GM18519 (cell line): Measurements from ENCODE around the gene LMF2.

Experiments used
- ATAC-seq: cut with Tn5 transposase; IDR thresholded peaks from one replicate; pipeline ENCODE4 v1.9.1; 2021; ENCODE audit warnings: mild to moderate bottlenecking, moderate library complexity; ENCODE audit not compliant: unreplicated experiment, low FRiP score

LMF2 gene

DNA sequence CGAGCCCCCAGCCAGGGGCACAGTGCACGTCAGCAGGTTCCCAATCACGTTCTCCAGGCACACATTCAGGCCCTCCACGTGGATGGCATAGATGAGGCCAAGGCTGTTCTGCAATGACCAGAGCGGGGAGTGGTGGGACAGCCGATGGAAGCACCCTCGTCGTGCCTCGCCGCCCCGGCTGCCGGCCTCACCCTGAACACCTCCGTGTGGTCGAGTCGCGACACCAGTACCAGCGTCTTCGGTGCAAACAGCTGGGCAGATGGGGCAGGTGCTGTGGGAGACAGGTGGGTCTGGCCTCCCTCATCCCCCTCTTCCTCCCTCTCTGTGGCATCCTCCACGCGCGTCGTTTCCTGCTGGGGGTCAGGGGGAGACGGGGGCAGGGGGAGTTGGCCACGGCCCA, 40.2 kb downstream of the LMF2 start:
- ATAC-seq, result no peak

- no peak for ATAC-seq
Measured at GRCh38 chr22:50465066-50465930, 42.2 kb downstream of the LMF2 start.

DNA sequence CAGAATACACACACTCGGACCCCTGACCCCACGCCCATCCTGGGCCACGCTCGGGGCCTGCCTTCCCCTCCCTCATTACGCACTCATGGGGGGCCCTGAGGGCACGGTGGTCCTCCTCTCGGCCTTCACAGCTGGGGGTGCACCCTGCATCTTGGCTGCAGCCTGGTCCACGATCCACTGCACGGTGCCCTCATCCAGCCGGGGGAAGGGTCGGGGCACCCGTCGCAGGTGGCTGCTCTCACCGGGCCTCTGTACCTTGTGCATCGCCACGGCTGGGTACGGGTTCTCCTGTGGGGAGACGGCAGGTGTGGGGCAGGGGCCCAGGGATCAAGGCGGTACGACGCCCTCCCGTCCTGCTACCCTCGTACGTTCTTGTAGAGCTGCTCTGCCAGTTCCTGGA, 43.1 kb downstream of the LMF2 start:
- ATAC-seq, result no peak

DNA sequence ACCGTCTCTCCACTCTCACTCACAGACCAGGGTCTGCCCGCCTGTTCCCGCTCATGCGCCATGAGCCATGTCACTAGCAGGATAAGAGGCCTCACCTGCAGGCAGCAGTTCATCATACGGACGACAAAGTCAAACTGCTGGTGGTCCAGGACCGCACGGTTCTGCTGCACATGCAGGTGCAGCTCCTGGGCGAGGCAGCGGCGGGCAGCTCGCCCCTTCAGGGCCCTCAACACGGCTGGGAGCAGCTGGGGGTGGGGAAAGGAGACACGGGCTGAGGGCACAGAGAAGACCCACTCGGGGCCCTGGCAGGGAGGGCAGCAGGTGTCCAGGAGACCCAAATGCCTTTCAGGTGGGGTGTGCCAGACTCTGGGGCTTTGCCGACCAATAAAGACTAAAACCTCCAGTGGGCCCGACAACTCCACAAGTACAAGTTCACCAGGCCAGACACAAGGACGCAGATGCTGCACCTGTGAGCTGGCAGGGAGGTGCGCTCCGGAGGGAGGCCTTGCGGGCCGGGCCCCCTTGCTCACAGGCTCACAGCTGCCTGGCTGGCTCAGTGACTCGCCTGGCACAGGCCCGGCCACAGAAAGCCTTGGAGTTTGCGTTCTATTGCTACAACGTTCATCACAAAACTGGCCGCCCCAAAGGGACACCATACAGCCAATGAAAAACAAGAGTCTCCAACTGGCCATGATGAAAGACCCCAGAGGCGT, 44.2 kb downstream of the LMF2 start:
- ATAC-seq, result no peak

GRCh38 chr22:50461979-50462540, 45.4 kb downstream of the LMF2 start:
- no peak for ATAC-seq

DNA sequence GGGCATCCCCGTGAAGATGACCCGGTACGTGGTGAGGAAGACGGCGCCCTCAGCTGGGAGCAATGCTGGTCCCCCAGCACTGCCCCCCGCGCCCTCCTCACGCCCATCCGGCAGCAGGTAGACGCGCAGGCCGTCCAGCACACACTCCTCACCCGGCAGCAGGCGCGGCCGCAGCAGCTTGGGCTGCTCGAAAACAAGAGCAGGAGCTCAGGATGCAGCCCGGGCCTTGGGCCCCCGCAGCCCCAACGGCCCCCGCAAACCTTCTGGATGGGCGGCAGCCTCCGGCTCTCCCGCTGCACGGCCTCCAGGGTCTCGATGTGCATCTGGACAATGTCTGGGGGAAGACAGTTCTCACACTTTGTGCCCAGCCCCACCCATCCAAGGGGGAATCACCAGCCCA, 46.0 kb downstream of the LMF2 start:
- no peak for ATAC-seq

- no peak for ATAC-seq
Measured at GRCh38 chr22:50460938-50461337, 46.6 kb downstream of the LMF2 start.

GRCh38 chr22:50459496-50460140, 47.9 kb downstream of the LMF2 start:
- ATAC-seq, result no peak

DNA sequence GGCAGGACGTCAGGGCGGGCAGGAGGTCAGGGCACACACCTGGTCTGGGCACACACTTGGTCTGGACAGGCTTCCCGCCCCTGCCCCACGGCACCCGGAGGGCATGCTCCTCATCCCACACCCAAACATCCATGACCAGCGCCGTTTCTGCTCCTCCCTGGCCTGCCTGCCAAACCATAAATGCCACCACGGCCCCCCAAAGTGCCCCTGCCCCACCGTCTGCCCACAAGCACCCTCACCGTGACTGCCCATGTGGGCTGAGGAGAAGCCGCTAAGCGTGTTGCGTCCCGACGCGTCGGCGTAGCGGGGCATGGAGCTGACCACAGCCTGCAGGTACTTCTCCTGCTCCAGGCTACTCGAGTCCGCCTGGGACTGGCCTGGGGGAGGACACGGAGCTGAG, 48.5 kb downstream of the LMF2 start:
- no peak for ATAC-seq

DNA sequence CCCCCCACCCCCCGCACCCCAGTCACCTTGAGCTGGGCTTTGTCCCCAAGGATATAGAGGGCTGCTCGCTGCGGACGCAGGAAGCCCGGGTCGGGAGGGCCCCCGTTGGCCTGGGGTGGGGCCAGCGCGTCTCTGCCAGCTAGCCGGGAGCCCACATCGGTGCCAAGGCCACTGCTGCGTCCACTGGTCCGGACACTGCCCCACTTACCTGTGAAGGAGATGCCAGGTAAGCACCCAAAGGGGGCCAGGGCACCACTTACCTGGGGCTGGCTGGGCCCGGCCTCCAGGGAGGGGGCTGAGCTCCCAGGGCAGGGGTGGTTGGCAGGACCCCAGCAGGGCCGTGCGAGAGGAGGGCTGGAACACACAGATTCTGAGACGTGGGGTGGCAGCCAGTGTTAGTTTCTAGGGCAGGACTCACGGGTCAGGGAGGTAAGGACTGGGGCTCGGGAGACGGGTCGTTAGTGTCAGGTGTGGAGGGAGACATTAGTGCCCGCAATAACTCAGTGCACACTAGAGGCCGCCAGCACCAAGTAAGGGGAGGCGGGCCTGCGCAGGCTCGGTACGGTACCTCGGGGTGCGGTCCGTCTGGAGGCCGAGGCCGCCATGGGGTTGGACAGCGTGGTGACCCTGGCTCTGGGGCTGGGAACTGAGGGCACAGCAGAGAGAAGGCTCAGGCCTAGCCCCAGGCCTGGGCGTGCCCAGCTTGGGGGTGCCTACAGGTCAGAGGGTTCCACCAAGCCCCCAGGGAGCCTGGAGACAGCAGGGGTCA, 50.9 kb downstream of the LMF2 start:
- ATAC-seq, result no peak

- ATAC-seq, result no peak
Measured at GRCh38 chr22:50456026-50456425, 51.5 kb downstream of the LMF2 start.

GRCh38 chr22:50455201-50455600, 52.3 kb downstream of the LMF2 start:
- no peak for ATAC-seq

DNA sequence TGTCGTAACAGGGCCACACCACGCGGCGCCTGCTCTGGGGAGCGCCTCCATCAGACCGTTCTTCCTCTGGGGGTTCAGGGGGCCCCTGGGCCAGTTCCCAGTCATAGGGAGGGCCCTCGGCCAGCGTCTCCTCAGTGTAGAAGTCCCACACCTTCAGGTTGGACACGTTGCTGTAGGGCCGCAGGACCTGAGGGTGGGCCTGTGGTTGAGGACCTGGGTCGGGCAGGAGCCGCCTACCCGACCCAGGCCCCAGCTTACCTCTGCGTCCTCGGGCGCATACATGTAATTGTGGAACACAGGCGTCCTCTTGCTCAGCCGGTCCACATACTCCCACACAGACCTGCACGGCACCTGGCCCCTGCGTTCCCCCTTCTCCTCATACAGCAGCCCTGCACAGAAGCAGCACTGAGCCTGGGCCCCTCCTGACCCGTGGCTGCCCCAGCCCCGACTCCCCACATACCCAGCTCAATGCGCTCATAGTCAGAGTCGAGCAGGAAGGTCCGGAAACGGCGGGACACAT, 52.9 kb downstream of the LMF2 start:
- ATAC-seq, result no peak
